MCF 10A (cell line): ENCODE measurements around the gene RAI1. TPM values are rescaled to one million over a fixed set of nuclear protein-coding genes. Genes with fewer than 3 reads are reported as not detected.
A peak's percentile ranks its signal among the peaks of the same experiment; 100 is the strongest.
"Not testable (repeated sequence)": the region's sequence is repeated elsewhere in the genome, so short reads cannot be mapped to it uniquely, and the experiment has no call there.

Experiments used
- BruUV-seq: library from RNA; stranded (reverse); fragments of 400-500 nt; replicated peaks from 2 replicates; lab custom pipeline; 2021; lab: Mats Ljungman, UMichigan
- CTCF ChIA-PET: fragments of 300-600 bp; sonication (Branson Sonifier 250); formaldehyde crosslinking; extraction: SDS; loops from one replicate; lab custom pipeline; 2021; ENCODE audit warnings: antibody characterized with exemption, inconsistent platforms; lab: Yijun Ruan, JAX
- POLR2A ChIA-PET: fragments of 300-600, 350-650 bp; sonication (Branson Sonifier 250); formaldehyde crosslinking; extraction: SDS; loops from one replicate; lab custom pipeline; 2020; ENCODE audit warnings: antibody characterized with exemption, inconsistent platforms; lab: Yijun Ruan, JAX
- DNase-seq: peaks from one replicate; pipeline ENCODE4 v3.0.0-alpha.2; 2018; ENCODE audit not compliant: unreplicated experiment
- H3K27ac Mint-ChIP-seq: one replicate; pipeline ENCODE4 v1.8.0; 2022; ENCODE audit warnings: mild to moderate bottlenecking, low read depth, mixed read lengths; ENCODE audit not compliant: unreplicated experiment
- H3K27me3 Mint-ChIP-seq: one replicate; pipeline ENCODE4 v1.8.0; 2022; ENCODE audit warnings: mixed read lengths; ENCODE audit not compliant: insufficient read depth, unreplicated experiment
- H3K36me3 Mint-ChIP-seq: one replicate; pipeline ENCODE4 v1.8.0; 2022; ENCODE audit warnings: mild to moderate bottlenecking, moderate library complexity, mixed read lengths; ENCODE audit not compliant: insufficient read depth, unreplicated experiment
- H3K4me1 Mint-ChIP-seq: one replicate; pipeline ENCODE4 v1.8.0; 2022; ENCODE audit warnings: mixed read lengths; ENCODE audit not compliant: insufficient read depth, unreplicated experiment
- H3K4me3 Mint-ChIP-seq: one replicate; pipeline ENCODE4 v1.8.0; 2022; ENCODE audit warnings: mild to moderate bottlenecking, moderate library complexity, mixed read lengths; ENCODE audit not compliant: unreplicated experiment
- H3K9me3 Mint-ChIP-seq: one replicate; pipeline ENCODE4 v1.8.0; 2022; ENCODE audit warnings: mixed read lengths; ENCODE audit not compliant: unreplicated experiment
- CTCF ChIP-seq: fragments of 200-600 bp; IDR thresholded peaks from one replicate; pipeline ENCODE4 v1.8.0; 2022; ENCODE audit warnings: antibody characterized with exemption, mild to moderate bottlenecking; ENCODE audit not compliant: unreplicated experiment
- intact Hi-C: fragments of 100-400 bp; cut with micrococcal nuclease; formaldehyde crosslinking; loops from 2 replicates; pipeline ENCODE4 v1.14.1; 2022
- total RNA-seq: library from RNA; stranded (reverse); gene quantifications from 2 replicates; pipeline ENCODE4 v1.2.3, GENCODE V29; 2022

The RAI1 gene
- total RNA-seq, 1 experiment from 2014 or later: 30.4 TPM

DNA sequence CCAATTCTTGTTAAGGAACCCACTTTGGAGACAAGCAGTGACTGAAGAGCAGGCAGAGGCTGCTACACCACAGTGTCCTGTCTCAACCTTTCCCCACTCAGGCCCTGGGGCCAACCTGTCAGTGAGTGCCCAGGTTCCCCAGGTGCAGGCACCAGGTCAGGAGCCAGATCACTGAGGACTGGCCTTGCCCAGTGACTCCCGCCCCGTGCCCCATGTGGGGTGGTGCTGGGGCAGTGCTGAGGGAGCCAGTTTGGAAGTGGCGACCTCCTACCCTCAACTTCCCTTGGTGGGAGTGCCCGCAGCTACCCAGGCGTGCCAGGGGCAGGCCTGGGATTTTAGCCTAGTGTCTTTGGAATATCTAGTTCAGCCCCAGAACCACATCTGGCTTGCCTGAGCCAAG lies 126.2 kb downstream of the RAI1 start:
- TF ChIP-seq CTCF: no peak
- intact Hi-C loops: no loop called here
- Mint-ChIP-seq H3K9me3 (no peaks in the 10 kb centered on the region), H3K4me1 (peaks cover 15% of the 10 kb centered on the region), H3K27ac (no peak overlapping the region), H3K27me3 (no peaks in the 10 kb centered on the region), H3K36me3 (peaks cover 69% of the 10 kb centered on the region), H3K4me3 (no peak overlapping the region)
- BruUV-seq: no TSS peak
- ChIA-PET CTCF (interaction anchor here (0.7 to 1.3 kb wide), 5 partner anchors 13 to 226 kb away, joined by 3 to 4 read pairs (median 3); no protein-coding TSS in a partner anchor), POLR2A (interaction anchor here (0.6 kb wide), 1 partner anchor 10 kb away, joined by 3 read pairs; no protein-coding TSS in a partner anchor)
- DNase-seq: no peak

GRCh38 chr17:17808200-17808599 lies 126.9 kb downstream of the RAI1 start:
- Mint-ChIP-seq H3K36me3 (peaks cover 69% of the 10 kb centered on the region), H3K4me1 (peaks cover 15% of the 10 kb centered on the region)
- H3K27me3 Mint-ChIP-seq, H3K9me3 Mint-ChIP-seq, intact Hi-C loops, H3K4me3 Mint-ChIP-seq, H3K27ac Mint-ChIP-seq, DNase-seq, BruUV-seq: not testable (repeated sequence)
- CTCF ChIA-PET: interaction anchor here (0.6 to 1.1 kb wide), 3 partner anchors 12 to 224 kb away, joined by 3 to 4 read pairs (median 3); no protein-coding TSS in a partner anchor
- POLR2A ChIA-PET: interaction anchor here (0.6 kb wide), 1 partner anchor 11 kb away, joined by 3 read pairs; no protein-coding TSS in a partner anchor

DNA sequence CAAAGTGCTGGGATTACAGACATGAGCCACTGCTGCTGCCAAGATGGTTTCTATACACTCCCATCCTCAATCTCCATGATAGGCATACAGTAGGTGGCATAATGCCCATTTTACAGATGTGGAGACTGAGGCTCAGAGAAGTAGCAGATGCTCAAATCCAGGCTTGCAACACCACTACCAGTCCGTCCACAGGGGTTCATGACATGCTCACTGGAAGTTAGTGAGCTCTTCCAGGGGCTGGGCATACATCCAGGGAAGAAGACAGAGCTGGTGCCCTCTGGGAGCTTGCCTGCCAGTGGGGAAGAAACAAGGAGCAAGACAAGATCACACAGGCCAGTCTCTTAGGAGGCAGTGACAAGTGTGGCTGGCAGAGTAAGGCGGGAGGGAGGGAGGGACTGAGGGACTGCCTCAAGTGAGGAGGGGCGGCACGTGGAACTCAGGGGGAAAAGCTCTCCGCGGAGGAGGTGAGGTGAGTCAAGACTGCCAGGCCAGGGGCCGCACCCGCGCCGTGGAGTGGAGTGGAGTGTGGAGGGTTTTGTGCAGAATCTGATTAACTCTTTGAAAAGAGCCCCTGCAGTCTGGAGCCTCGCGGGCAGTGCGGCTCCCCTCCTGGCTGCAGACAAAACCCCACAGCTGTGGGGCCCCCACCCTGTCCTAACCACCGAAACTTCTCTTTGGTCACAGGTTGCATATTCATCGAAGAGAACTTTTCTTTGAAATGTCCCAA lies 127.6 kb downstream of the RAI1 start:
- H3K27me3 Mint-ChIP-seq: no peaks in the 10 kb centered on the region
- peaks cover 15% of the 10 kb centered on the region for H3K4me1 Mint-ChIP-seq
- no peaks in the 10 kb centered on the region for H3K9me3 Mint-ChIP-seq
- H3K4me3 Mint-ChIP-seq: no peak overlapping the region
- ChIA-PET POLR2A (interaction anchor here (0.7 kb wide), 1 partner anchor 105 kb away, joined by 3 read pairs; no protein-coding TSS in a partner anchor), CTCF (interaction anchor here (0.6 to 5.5 kb wide), 4 partner anchors 14 to 224 kb away, joined by 3 to 92 read pairs (median 4); no protein-coding TSS in a partner anchor)
- no peak for TF ChIP-seq CTCF
- no peak overlapping the region for H3K27ac Mint-ChIP-seq
- H3K36me3 Mint-ChIP-seq: peaks cover 68% of the 10 kb centered on the region
- BruUV-seq: no TSS peak
- peak; percentile 59 for DNase-seq
- intact Hi-C loops: no loop called here

- ChIA-PET CTCF (interaction anchor here (1.1 to 5.5 kb wide), 4 partner anchors 13 to 129 kb away, joined by 3 to 92 read pairs (median 4); no protein-coding TSS in a partner anchor), POLR2A (interaction anchor here (0.7 to 2.0 kb wide), 2 partner anchors 11 to 104 kb away, joined by 3 to 5 read pairs; no protein-coding TSS in a partner anchor)
- Mint-ChIP-seq H3K27ac (no peak overlapping the region), H3K4me1 (peaks cover 15% of the 10 kb centered on the region), H3K9me3 (no peaks in the 10 kb centered on the region), H3K4me3 (no peak overlapping the region), H3K36me3 (peaks cover 69% of the 10 kb centered on the region), H3K27me3 (no peaks in the 10 kb centered on the region)
- intact Hi-C loops: no loop called here
- no peak for TF ChIP-seq CTCF
- DNase-seq: no peak
- no TSS peak for BruUV-seq
Observed at GRCh38 chr17:17809531-17810083, 128.3 kb downstream of the RAI1 start.
